NCI-H460 (cell line): ENCODE data around the gene MAGEA12. TPM values are rescaled to one million over a fixed set of nuclear protein-coding genes. Genes with fewer than 3 reads are reported as not detected.
"Not testable (repeated sequence)": the region's sequence is repeated elsewhere in the genome, so short reads cannot be mapped to it uniquely, and the experiment has no call there.

Experiments used
- DNase-seq: peaks from one replicate; pipeline ENCODE4 v3.0.0-alpha.2; 2016; ENCODE audit warnings: low read depth; ENCODE audit errors: extremely low read depth
- total RNA-seq: library from RNA; depleted of rRNA; stranded (reverse); fragments of >200 nt; shearing (Covaris generic); gene quantifications from 2 replicates; pipeline ENCODE4 v1.2.3, GENCODE V29; 2014; rRNA removed

Gene MAGEA12
- total RNA-seq, 1 experiment from 2014 or later, result not detected

GRCh38 chrX:152759544-152759943 is 26.0 kb downstream of the MAGEA12 start:
- not testable (repeated sequence) for DNase-seq

- not testable (repeated sequence) for DNase-seq
These were observed 28.0 kb downstream of the MAGEA12 start for GRCh38 chrX:152761582-152761981.

- DNase-seq, result not testable (repeated sequence)
These were observed 33.0 kb downstream of the MAGEA12 start for GRCh38 chrX:152766562-152766961.

- not testable (repeated sequence) for DNase-seq
These were observed 36.2 kb downstream of the MAGEA12 start, which contains the start of gene MAGEA6 for GRCh38 chrX:152769549-152770289. Gene MAGEA6, minus strand, starts transcription at chrX:152769689. Its CDS starts 2,039 bp downstream, at chrX:152767650.

GRCh38 chrX:152787062-152787461 is 53.5 kb downstream of the MAGEA12 start:
- DNase-seq, result not testable (repeated sequence)

Other genes with a start within 250 kb of the MAGEA12 start
- gene GABRQ, start 95.9 kb upstream of the MAGEA12 start, total RNA-seq, result 0.02 and 0.06 TPM in 2 replicates
- gene MAGEA3, start 35.0 kb upstream of the MAGEA12 start, total RNA-seq, result not detected in 2 replicates
- gene CSAG2, start 24.5 kb upstream of the MAGEA12 start, total RNA-seq, result not detected in 2 replicates
- gene MAGEA2B, start 19.1 kb upstream of the MAGEA12 start, total RNA-seq, result not detected in 2 replicates
- not detected in 2 replicates for gene CSAG1, start within 50 bp of the MAGEA12 start, total RNA-seq
- gene MAGEA2, start 20.1 kb downstream of the MAGEA12 start, total RNA-seq, result not detected in 2 replicates
- not detected in 2 replicates for gene CSAG3, start 25.5 kb downstream of the MAGEA12 start, total RNA-seq
- gene MAGEA6, start 35.9 kb downstream of the MAGEA12 start, total RNA-seq, result not detected in 2 replicates
- gene CETN2, start 97.0 kb downstream of the MAGEA12 start, total RNA-seq, result 31.8 and 37.7 TPM in 2 replicates
- gene NSDHL, start 97.3 kb downstream of the MAGEA12 start, total RNA-seq, result 10.5 and 15.8 TPM in 2 replicates
- gene ZNF185, start 164.3 kb downstream of the MAGEA12 start, total RNA-seq, result 1.3 and 1.4 TPM in 2 replicates